Activated naive CD4-positive, alpha-beta T cell treated with Interleukin-2 at 50 U/mL for 16 hours (primary cell): ENCODE results near the gene SLC25A21.
"Not testable (repeated sequence)": the region's sequence is repeated elsewhere in the genome, so short reads cannot be mapped to it uniquely, and the experiment has no call there.

ENCODE experiments used
- DNase-seq: peaks from one replicate; pipeline ENCODE4 v3.0.0-alpha.2; 2020

SLC25A21 gene

GRCh38 chr14:36935976-36936678, 236.3 kb downstream of the SLC25A21 start:
- DNase-seq: no peak

DNA sequence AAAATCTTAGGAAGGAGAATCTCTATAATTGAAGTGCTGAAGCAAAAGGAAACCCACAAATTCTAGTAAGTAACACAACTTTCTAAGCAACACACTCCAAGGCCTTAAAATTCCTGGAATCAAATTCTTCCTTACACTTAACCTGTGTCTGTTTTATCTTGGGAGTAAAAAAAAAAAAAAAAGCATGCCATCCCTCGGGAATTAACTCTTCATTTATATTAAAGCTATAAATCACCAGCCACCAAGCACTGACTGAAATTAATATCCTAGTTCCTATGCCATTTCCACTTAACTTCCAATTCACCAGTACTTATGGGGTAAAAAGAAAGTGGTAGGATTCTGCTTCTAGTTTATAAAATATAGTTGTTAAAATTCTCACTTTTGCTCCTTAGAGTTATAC, 238.1 kb downstream of the SLC25A21 start:
- DNase-seq: no peak

DNA sequence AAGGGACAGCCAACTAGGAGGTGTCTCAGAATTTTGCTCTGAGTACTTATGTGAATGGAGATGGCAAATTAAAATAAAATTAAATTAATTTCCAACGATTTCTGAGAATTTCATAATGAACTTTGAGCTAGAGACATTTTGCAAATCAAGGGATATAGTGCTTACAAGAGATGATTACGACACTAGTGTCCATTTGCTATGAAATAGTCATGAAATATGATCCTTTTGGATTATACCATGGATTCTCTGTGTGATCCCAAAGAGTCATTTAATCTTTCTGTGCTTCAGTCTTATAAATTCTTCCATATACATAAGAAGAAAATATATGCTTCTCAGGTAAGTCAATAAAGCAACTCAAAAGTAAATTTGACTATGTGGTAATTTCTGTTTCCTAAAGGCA, 240.6 kb downstream of the SLC25A21 start:
- DNase-seq: no peak

- DNase-seq: no peak
Observed at GRCh38 chr14:36928432-36928831, 244.0 kb downstream of the SLC25A21 start.

GRCh38 chr14:36925094-36925493, 247.3 kb downstream of the SLC25A21 start:
- no peak for DNase-seq

- no peak for DNase-seq
Observed at GRCh38 chr14:36916668-36917067, 255.7 kb downstream of the SLC25A21 start.

DNA sequence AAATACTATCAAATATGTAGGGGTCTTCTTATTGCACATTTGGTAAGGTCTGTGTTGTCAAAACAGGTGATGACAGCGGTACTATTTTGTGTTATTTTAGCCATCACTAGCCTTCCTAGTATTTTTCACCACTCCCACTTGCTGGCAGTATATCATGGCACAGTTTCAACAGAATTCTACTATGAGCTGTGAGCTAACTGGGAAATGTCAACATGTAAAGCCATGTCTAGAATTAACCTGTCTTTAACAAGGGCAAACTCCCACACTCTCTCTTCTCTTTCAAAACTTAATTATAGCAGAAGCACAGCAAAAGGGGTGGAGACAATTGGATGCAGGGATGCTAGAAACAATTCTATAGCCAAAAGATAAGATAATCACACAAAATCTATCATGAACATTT, 257.3 kb downstream of the SLC25A21 start:
- no peak for DNase-seq

GRCh38 chr14:36910578-36910977, 261.8 kb downstream of the SLC25A21 start:
- DNase-seq: no peak

- DNase-seq: no peak
Observed at GRCh38 chr14:36905272-36905888, 267.0 kb downstream of the SLC25A21 start.

DNA sequence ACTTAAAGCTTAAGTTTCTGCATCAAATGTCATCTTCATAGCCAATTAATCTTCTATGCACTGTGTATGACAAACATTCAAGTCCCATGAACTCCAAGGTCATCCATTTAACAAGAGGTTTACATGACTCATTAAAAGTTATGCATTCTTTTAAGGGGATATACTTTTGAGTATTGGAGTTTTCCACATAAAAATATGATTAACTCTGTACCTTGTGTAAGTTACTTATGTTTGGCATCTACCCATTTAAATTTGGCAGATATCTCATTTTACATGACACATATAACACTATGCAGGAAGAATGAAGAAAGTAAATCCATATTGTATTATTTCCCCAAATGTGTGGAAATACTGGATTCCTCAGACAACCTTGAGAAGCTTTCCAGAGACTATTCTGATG, 270.5 kb downstream of the SLC25A21 start:
- DNase-seq: no peak

GRCh38 chr14:36900846-36901245, 271.6 kb downstream of the SLC25A21 start:
- DNase-seq: no peak

DNA sequence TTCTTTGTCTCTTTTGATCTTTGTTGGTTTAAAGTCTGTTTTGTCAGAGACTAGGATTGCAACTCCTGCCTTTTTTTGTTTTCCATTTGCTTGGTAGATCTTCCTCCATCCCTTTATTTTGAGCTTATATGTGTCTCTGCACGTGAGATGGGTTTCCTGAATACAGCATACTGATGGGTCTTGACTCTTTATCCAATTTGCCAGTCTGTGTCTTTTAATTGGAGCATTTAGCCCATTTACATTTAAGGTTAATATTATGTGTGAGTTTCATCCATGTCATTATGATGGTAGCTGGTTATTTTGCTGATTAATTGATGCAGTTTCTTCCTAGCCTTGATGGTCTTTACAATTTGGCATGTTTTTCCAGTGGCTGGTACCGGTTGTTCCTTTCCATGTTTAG, 276.1 kb downstream of the SLC25A21 start:
- DNase-seq: not testable (repeated sequence)

GRCh38 chr14:36884049-36884448, 288.4 kb downstream of the SLC25A21 start:
- DNase-seq: no peak

DNA sequence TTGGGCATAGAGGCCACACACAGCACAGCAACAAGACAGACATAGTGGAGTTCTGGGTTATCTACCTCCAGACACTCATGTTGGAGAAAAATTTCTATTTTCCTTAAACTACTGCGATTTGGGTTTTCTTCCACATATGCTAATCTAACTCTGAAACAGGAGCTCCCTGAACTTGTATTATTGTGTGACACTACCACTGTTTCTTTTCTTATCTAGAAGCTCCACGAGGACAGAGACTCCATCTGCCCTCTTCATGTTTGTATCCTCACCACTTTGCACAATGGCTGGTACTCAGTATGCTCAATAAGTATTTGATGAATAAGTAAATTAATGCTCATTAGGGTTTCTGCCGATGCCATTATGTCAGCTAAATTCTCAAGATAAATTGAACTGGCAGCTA, 292.1 kb downstream of the SLC25A21 start:
- no peak for DNase-seq

DNA sequence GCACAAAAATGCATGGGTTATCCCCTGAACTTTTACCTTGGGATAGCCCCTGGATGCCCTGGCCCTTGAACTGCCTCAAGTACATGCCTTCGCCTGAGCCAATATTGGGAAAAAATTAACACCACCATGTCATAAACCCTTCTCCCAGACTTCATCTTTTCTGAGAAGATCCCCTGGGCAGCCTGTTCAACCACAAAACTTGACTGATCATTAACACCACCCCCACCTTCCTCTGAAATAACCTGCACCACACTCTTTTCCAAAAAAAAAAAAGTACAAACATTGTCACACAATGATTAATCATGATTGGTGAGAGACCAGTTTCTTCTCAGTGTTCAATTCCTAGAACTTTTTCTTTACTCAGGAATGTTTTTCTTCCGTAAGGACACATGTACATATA, 292.8 kb downstream of the SLC25A21 start:
- no peak for DNase-seq

DNA sequence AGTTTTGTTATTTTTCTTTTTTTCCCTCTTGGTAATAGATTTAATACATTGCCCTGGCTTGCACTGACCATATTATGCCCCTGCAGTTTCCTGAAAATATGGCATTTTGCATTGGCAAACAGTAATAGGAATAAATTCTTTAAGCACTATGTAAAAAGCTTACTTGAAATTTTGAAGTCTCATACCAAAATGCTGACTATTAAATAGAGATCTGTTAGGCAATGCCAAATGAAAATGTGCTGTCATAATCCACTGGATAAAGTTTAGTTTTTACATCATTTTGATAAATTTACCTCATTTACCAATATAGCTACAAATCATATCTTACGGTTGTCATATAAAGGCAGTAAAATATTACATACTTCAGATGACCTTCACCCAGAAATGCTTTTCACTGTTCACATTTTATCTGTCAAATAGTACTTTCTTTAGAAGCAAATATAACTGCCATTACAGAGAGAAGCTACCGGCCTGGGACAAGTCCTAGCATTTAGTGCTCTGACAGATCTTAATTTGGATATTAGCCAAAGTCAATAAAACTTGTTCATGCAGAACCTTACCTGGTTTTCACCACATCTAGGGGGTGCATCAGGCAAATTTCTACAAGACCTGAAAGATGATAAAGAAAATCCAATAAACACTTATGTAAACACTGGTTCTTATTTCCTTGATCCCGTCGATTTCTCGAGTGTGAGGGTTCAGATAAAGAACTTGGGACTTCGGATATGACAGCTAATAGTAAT, 297.8 kb downstream of the SLC25A21 start:
- DNase-seq: no peak

- DNase-seq: no peak
Observed at GRCh38 chr14:36870776-36871175, 301.6 kb downstream of the SLC25A21 start.

DNA sequence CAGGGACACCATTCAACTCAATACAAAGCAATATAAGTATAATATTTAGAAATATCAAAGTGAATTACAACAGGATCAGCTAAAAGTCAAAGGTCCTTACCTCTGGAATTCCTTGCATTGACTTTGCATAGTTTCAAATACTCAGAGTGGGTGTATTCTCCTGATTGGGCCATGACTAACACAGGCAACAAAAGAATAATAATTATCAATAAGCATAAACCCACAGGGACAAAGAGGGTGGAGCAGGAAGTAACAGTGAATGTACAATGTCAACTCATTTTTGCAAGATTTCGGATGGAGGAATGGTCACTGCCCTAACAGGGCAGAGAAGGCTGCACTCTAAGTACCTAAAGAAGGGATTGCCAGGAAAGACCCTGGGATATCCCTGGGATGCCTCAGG, 303.3 kb downstream of the SLC25A21 start:
- no peak for DNase-seq

DNA sequence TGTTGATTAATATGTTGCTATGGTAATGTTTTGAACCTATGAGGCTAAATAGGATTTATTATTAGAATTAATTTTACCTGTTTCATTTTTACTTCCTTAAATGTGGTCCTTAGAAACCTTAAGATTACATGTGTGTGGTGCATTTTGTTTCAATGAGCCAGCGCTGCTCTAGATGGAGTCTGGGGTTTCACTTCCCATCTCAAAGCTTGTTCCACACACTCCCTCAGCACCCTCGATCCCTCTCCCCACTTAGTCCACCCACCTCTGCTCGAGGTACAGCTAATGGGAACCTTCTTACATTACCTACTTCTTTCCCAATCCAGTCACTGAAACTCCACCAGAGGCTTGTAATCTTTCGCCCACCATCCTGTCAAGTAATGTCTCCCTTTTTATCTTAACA, 305.5 kb downstream of the SLC25A21 start:
- no peak for DNase-seq

DNA sequence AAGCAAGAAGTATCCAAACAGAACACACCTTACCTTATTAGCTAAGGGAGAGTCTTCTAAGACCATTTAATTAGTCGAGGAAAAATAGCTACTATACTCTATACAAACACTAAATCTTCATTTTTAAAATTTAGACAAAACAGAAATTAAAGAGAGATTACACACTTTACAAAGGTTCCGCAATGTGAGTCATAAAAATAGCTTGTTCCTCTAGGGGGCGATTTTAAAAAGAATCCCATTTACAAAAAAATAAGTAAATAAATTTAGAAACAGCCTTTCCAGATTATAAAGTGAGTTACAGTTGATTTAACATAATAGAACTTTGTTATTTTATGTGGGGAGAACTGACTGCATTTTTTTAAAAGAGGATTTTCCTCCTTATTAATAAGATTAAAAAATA, 309.1 kb downstream of the SLC25A21 start:
- no peak for DNase-seq

- DNase-seq: not testable (repeated sequence)
Observed at GRCh38 chr14:36862237-36862636, 310.2 kb downstream of the SLC25A21 start.

GRCh38 chr14:36860831-36861230, 311.6 kb downstream of the SLC25A21 start:
- DNase-seq: no peak

- DNase-seq: no peak
Observed at GRCh38 chr14:36859119-36859518, 313.3 kb downstream of the SLC25A21 start.

GRCh38 chr14:36857842-36858445, 314.5 kb downstream of the SLC25A21 start:
- no peak for DNase-seq
